Mucosa of descending colon (tissue), 3 donors: ENCODE measurements around the gene MANF. TPM values are rescaled to one million over a fixed set of nuclear protein-coding genes. Genes with fewer than 3 reads are reported as not detected.

Experiments
- ATAC-seq: fragments of 200-7000 bp; cut with Tn5 transposase; one replicate; pipeline ENCODE4 v1.9.1; 2020; ENCODE audit warnings: mild to moderate bottlenecking, moderate library complexity
- DNase-seq, 3 donors: peaks; one replicate each; pipeline ENCODE4 v3.0.0-alpha.2; 2020
- H3K36me3 ChIP-seq: fragments of 200-600 bp; one replicate; pipeline ENCODE4 v1.8.0; 2021; ENCODE audit warnings: low read depth, mild to moderate bottlenecking
- H3K4me1 ChIP-seq: fragments of 200-600 bp; one replicate; pipeline ENCODE4 v1.8.0; 2021; ENCODE audit warnings: low read depth, mild to moderate bottlenecking
- H3K4me3 ChIP-seq: fragments of 200-600 bp; one replicate; pipeline ENCODE4 v1.8.0; 2021; ENCODE audit warnings: mild to moderate bottlenecking
- H3K9me3 ChIP-seq: fragments of 200-600 bp; one replicate; pipeline ENCODE4 v1.8.0; 2021; ENCODE audit warnings: mild to moderate bottlenecking
- CTCF ChIP-seq: fragments of 200-600 bp; IDR thresholded peaks from one replicate; pipeline ENCODE4 v1.8.0; 2022; ENCODE audit warnings: antibody characterized with exemption, mild to moderate bottlenecking
- intact Hi-C, 2 donors: fragments of 100-400 bp; cut with DNase I in 1 of 2; cut with micrococcal nuclease in 1 of 2; formaldehyde crosslinking; loops; one replicate each; pipeline versions ENCODE4 v1.11.0 to v1.11.1; 2022; cut with DNase I, micrococcal nuclease
- total RNA-seq, 3 donors: library from RNA; stranded (reverse); fragmentation: NEBNext Ultra II Directional in 2 of 3; extraction: Animal tissue kit (Norgen Biotek cat#: 25700) in 2 of 3; gene quantifications; one replicate each; pipeline versions ENCODE4 v1.2.1 to v1.2.4, GENCODE V29; 2021 to 2023
- donor health status: DM: no; HTN: no; CAD: no; lungs with moderate emphysema.
- donor health status: DM: no; HTN: no; CAD: no.
- donor health status: DM: no; HTN: yes; CAD: no.

Gene MANF
- total RNA-seq, 3 donors from 2014 or later = 35.4 to 91.1 (median 47.2) TPM

GRCh38 chr3:51395493-51396213 is 10.6 kb downstream of the MANF start:
- peaks cover 36% of the 10 kb centered on the region for H3K4me1 ChIP-seq
- H3K36me3 ChIP-seq = no peaks in the 10 kb centered on the region
- DNase-seq (no peak), ATAC-seq (no peak)
- intact Hi-C loops = no loop called here
- no peaks in the 10 kb centered on the region for H3K9me3 ChIP-seq
- TF ChIP-seq CTCF = no peak
- H3K4me3 ChIP-seq = no peak overlapping the region

GRCh38 chr3:51396401-51396800 is 11.3 kb downstream of the MANF start:
- H3K9me3 ChIP-seq = no peaks in the 10 kb centered on the region
- ATAC-seq (no peak), DNase-seq (no peak)
- no peaks in the 10 kb centered on the region for H3K36me3 ChIP-seq
- H3K4me1 ChIP-seq = peaks cover 34% of the 10 kb centered on the region
- H3K4me3 ChIP-seq = no peak overlapping the region
- intact Hi-C loops = no loop called here
- TF ChIP-seq CTCF = no peak

- H3K9me3 ChIP-seq = no peaks in the 10 kb centered on the region
- no peak for DNase-seq
- intact Hi-C loops = no loop called here
- no peak for ATAC-seq
- peaks cover 27% of the 10 kb centered on the region for H3K4me1 ChIP-seq
- no peak overlapping the region for H3K4me3 ChIP-seq
- no peak for TF ChIP-seq CTCF
- no peaks in the 10 kb centered on the region for H3K36me3 ChIP-seq
These were observed 12.3 kb downstream of the MANF start for GRCh38 chr3:51397392-51397791.

- H3K36me3 ChIP-seq = no peaks in the 10 kb centered on the region
- intact Hi-C loops = no loop called here
- TF ChIP-seq CTCF = no peak
- ATAC-seq (no peak), DNase-seq (no peak)
- H3K4me3 ChIP-seq = no peak overlapping the region
- H3K9me3 ChIP-seq = no peaks in the 10 kb centered on the region
- peaks cover 15% of the 10 kb centered on the region for H3K4me1 ChIP-seq
These were observed 13.7 kb downstream of the MANF start for GRCh38 chr3:51398595-51399310.

GRCh38 chr3:51400166-51400565 is 15.1 kb downstream of the MANF start:
- peak; percentile 86 for ATAC-seq
- Histone ChIP-seq H3K36me3 (no peaks in the 10 kb centered on the region), H3K9me3 (no peaks in the 10 kb centered on the region), H3K4me3 (no peak overlapping the region), H3K4me1 (peaks cover 5% of the 10 kb centered on the region)
- DNase-seq = peak in 1 of 3 donors; percentile 36
- intact Hi-C loops = no loop called here
- no peak for TF ChIP-seq CTCF
